HCT116 (cell line): ENCODE data around the gene MYO7A. TPM values are rescaled to one million over a fixed set of nuclear protein-coding genes. Genes with fewer than 3 reads are reported as not detected.

Experiments used
- ATAC-seq: fragments of 200-7000 bp; cut with Tn5 transposase; 2 replicates; pipeline ENCODE4 v1.9.1; 2020; ENCODE audit warnings: mild to moderate bottlenecking, moderate library complexity
- BruUV-seq: library from RNA; stranded (reverse); fragments of 400-500 nt; replicated peaks from 2 replicates; lab custom pipeline; 2021; lab: Mats Ljungman, UMichigan
- CTCF ChIA-PET: fragments of 300-600 bp; sonication (Branson Sonifier 250); formaldehyde crosslinking; loops from one replicate; lab custom pipeline; 2021; ENCODE audit warnings: antibody characterized with exemption; lab: Charles Lee
- POLR2A ChIA-PET: fragments of 300-600, 350-600 bp; sonication (Branson Sonifier 250); formaldehyde crosslinking; loops from one replicate; lab custom pipeline; 2021; ENCODE audit warnings: antibody characterized with exemption; lab: Charles Lee
- RAD21 ChIA-PET, 2 experiments: fragments of 300-600 bp; sonication (Branson Sonifier 250); formaldehyde crosslinking; loops; one replicate each; lab custom pipeline; 2023; ENCODE audit warnings: low total read pairs in 2 of 2; ENCODE audit not compliant: uncharacterized antibody in 2 of 2, unreplicated experiment in 2 of 2, low non-redundant PET in 1 of 2; lab: Charles Lee
- DNase-seq: peaks from one replicate; pipeline ENCODE4 v3.0.0-alpha.2; 2010; ENCODE audit warnings: low read depth, low spot score
- H2AFZ ChIP-seq: fragments of 200-600 bp; shearing (Covaris generic), sonication (generic); 2 replicates; pipeline ENCODE4 v1.6.1; 2017; ENCODE audit warnings: low read depth, mixed run types, mixed read lengths, antibody characterized with exemption, low read length; ENCODE audit not compliant: poor library complexity, severe bottlenecking
- H3K27ac ChIP-seq: 2 replicates; pipeline ENCODE4 v1.5.1; 2012; ENCODE audit warnings: low read depth, low read length
- H3K27me3 ChIP-seq: fragments of 200-600 bp; sonication (generic); 2 replicates; pipeline ENCODE4 v1.6.1; 2016; ENCODE audit warnings: mixed run types, low read length, mixed read lengths; ENCODE audit not compliant: insufficient read depth
- H3K36me3 ChIP-seq, 2 experiments: fragments of 200-500 bp in 1 of 2; fragments of 200-600 bp in 1 of 2; sonication (Bioruptor generic) in 1 of 2; sonication (generic) in 1 of 2; 2 replicates each; pipeline versions ENCODE4 v1.5.1 to v1.6.1; 2014 to 2016; ENCODE audit warnings: low read length in 2 of 2, inconsistent platforms in 1 of 2, mixed read lengths in 1 of 2, mixed run types in 1 of 2; ENCODE audit not compliant: insufficient read depth in 2 of 2, control insufficient read depth in 1 of 2
- H3K4me1 ChIP-seq, 2 experiments: fragments of 200-600 bp in 1 of 2; sonication (generic) in 1 of 2; 2 replicates each; pipeline versions ENCODE4 v1.5.1 to v1.6.1; 2012 to 2017; ENCODE audit warnings: low read length in 2 of 2, inconsistent platforms in 1 of 2, mild to moderate bottlenecking in 1 of 2, mixed read lengths in 1 of 2, mixed run types in 1 of 2, moderate library complexity in 1 of 2; ENCODE audit not compliant: insufficient read depth in 2 of 2, control insufficient read depth in 1 of 2
- H3K4me2 ChIP-seq: fragments of 200-600 bp; sonication (generic); 2 replicates; pipeline ENCODE4 v1.6.1; 2017; ENCODE audit warnings: mixed run types, low read length, mixed read lengths
- H3K4me3 ChIP-seq, 2 experiments: fragments of 200-600 bp in 1 of 2; sonication (generic) in 1 of 2; replicated peaks in 1 of 2; 2 replicates each; pipeline ENCODE4 v1.5.1; 2011 to 2016; ENCODE audit warnings: low read length in 2 of 2, control low read depth in 1 of 2, low read depth in 1 of 2, mild to moderate bottlenecking in 1 of 2, mixed read lengths in 1 of 2, mixed run types in 1 of 2
- H3K79me2 ChIP-seq: fragments of 200-600 bp; sonication (generic); 2 replicates; pipeline ENCODE4 v1.6.1; 2017; ENCODE audit warnings: mild to moderate bottlenecking, mixed run types, low read length, moderate library complexity, mixed read lengths; ENCODE audit not compliant: insufficient read depth
- H3K9ac ChIP-seq: fragments of 200-600 bp; sonication (generic); 2 replicates; pipeline ENCODE4 v1.6.1; 2016; ENCODE audit warnings: low read length, mixed read lengths
- H3K9me2 ChIP-seq: fragments of 200-600 bp; sonication (generic), shearing (Covaris generic); 2 replicates; pipeline ENCODE4 v1.6.1; 2017; ENCODE audit warnings: mixed run types, mild to moderate bottlenecking, moderate library complexity; ENCODE audit not compliant: insufficient read depth
- H3K9me3 ChIP-seq, 2 experiments: fragments of 200-500 bp in 1 of 2; fragments of 200-600 bp in 1 of 2; sonication (Bioruptor generic) in 1 of 2; sonication (generic) in 1 of 2; 2 replicates each; pipeline ENCODE4 v1.6.1; 2014 to 2017; ENCODE audit warnings: low read length in 2 of 2, mixed read lengths in 2 of 2, inconsistent platforms in 1 of 2, low read depth in 1 of 2, mild to moderate bottlenecking in 1 of 2, mixed run types in 1 of 2, moderate library complexity in 1 of 2; ENCODE audit not compliant: control insufficient read depth in 1 of 2, insufficient read depth in 1 of 2
- H4K20me1 ChIP-seq: fragments of 200-600 bp; sonication (generic), shearing (Covaris generic); 2 replicates; pipeline ENCODE4 v1.6.1; 2017; ENCODE audit warnings: mixed run types, mild to moderate bottlenecking, moderate library complexity; ENCODE audit not compliant: insufficient read depth
- CBX3 ChIP-seq: IDR thresholded peaks from 2 replicates; pipeline ENCODE4 v1.6.1; 2012; ENCODE audit warnings: low read depth
- EZH2phosphoT487 ChIP-seq: fragments of 200-600 bp; IDR thresholded peaks from 2 replicates; pipeline ENCODE4 v1.6.1; 2018; ENCODE audit warnings: antibody characterized with exemption, borderline replicate concordance
- FOSL1 ChIP-seq: IDR thresholded peaks from 2 replicates; pipeline ENCODE4 v1.6.1; 2012; ENCODE audit warnings: low read depth
- POLR2A ChIP-seq: IDR thresholded peaks from 2 replicates; pipeline ENCODE4 v1.7.0; 2011; ENCODE audit warnings: borderline replicate concordance; ENCODE audit not compliant: insufficient read depth, insufficient read length; ENCODE audit errors: extremely low read depth
- REST ChIP-seq: IDR thresholded peaks from 2 replicates; pipeline ENCODE4 v1.6.1; 2012; ENCODE audit warnings: low read depth
- SIN3A ChIP-seq: IDR thresholded peaks from 2 replicates; pipeline ENCODE4 v1.6.1; 2012; ENCODE audit warnings: low read depth
- SRF ChIP-seq: IDR thresholded peaks from 2 replicates; pipeline ENCODE4 v1.6.1; 2012; ENCODE audit warnings: low read depth
- YY1 ChIP-seq: IDR thresholded peaks from 2 replicates; pipeline ENCODE4 v1.6.1; 2011; ENCODE audit warnings: low read length, low read depth, moderate library complexity, mild to moderate bottlenecking; ENCODE audit not compliant: insufficient replicate concordance; ENCODE audit errors: extremely low read depth
- ZNF274 ChIP-seq: fragments of 200-500 bp; sonication (Bioruptor generic); IDR thresholded peaks from 2 replicates; pipeline ENCODE4 v1.6.1; 2014; ENCODE audit warnings: mild to moderate bottlenecking, low read depth, low read length, inconsistent platforms
- intact Hi-C: fragments of 100-400 bp; cut with micrococcal nuclease; formaldehyde crosslinking; loops from 2 replicates; pipeline ENCODE4 v1.10.0; 2022
- total RNA-seq: library from RNA; stranded (reverse); gene quantifications from one replicate; pipeline ENCODE4 v1.2.1, GENCODE V29; 2021; ENCODE audit not compliant: unreplicated experiment

MYO7A gene
- total RNA-seq, 1 experiment from 2014 or later = 1.8 TPM

- no peak overlapping the region for H3K9ac ChIP-seq
- POLR2A ChIA-PET = no interaction called here
- H3K36me3 ChIP-seq = no peaks in the 10 kb centered on the region
- no peaks in the 10 kb centered on the region for H3K27me3 ChIP-seq
- no peaks in the 10 kb centered on the region for H3K79me2 ChIP-seq
- no peak overlapping the region for H2AFZ ChIP-seq
- CTCF ChIA-PET = no interaction called here
- H3K27ac ChIP-seq = no peak overlapping the region
- no TSS peak for BruUV-seq
- DNase-seq = no peak
- H3K9me2 ChIP-seq = no peaks in the 10 kb centered on the region
- no peak for ATAC-seq
- no peaks in the 10 kb centered on the region for H3K4me1 ChIP-seq
- TF ChIP-seq ZNF274 (no peak), YY1 (no peak), EZH2phosphoT487 (no peak), CBX3 (no peak), POLR2A (no peak), REST (no peak), SIN3A (no peak), FOSL1 (no peak), SRF (no peak)
- TF ChIP-seq, all 23 proteins: peak for 0
- Histone ChIP-seq H3K4me2 (no peak overlapping the region), H4K20me1 (no peaks in the 10 kb centered on the region), H3K4me3 (no peak overlapping the region), H3K9me3 (no peaks in the 10 kb centered on the region)
- intact Hi-C loops = no loop called here
- RAD21 ChIA-PET = no interaction called here
These were observed 103.0 kb downstream of the MYO7A start for GRCh38 chr11:77230878-77231605.
